K562 (cell line): ENCODE results near the gene TRMT2A. TPM values are rescaled to one million over a fixed set of nuclear protein-coding genes. Genes with fewer than 3 reads are reported as not detected.

Experiments used
- ATAC-seq: fragments of 200-7000 bp; cut with Tn5 transposase; 3 replicates; pipeline ENCODE4 v1.9.1; 2020; ENCODE audit warnings: moderate library complexity
- BruUV-seq: library from RNA; stranded (reverse); fragments of 400-500 nt; replicated peaks from 2 replicates; lab custom pipeline; 2021; lab: Mats Ljungman, UMichigan
- CTCF ChIA-PET: fragments of 300-600 bp; formaldehyde crosslinking; extraction: SDS; loops from one replicate; lab custom pipeline; 2021; ENCODE audit warnings: low intra/inter-chr PET ratio; lab: Yijun Ruan, JAX
- POLR2A ChIA-PET: fragments of 300-600, 350-650 bp; sonication (Branson Sonifier 250); formaldehyde crosslinking; extraction: SDS; loops from one replicate; lab custom pipeline; 2021; ENCODE audit warnings: antibody characterized with exemption, inconsistent platforms; lab: Yijun Ruan, JAX
- DNase-seq, 4 experiments: peaks; one replicate each; pipeline versions ENCODE4 v3.0.0 to v3.0.0-alpha.2; 2011 to 2018; ENCODE audit warnings: low spot score in 3 of 4, mixed read lengths in 3 of 4; ENCODE audit errors: extremely low read depth in 1 of 4
- FAIRE-seq: peaks from 2 replicates; lab custom pipeline; 2011; peaks lifted over from hg19 to GRCh38; lab: Jason Lieb, UNC
- H2AFZ ChIP-seq: 2 replicates; pipeline ENCODE4 v1.6.0; 2011; ENCODE audit warnings: low read depth, low read length, control low read depth, inconsistent platforms
- H3K27ac ChIP-seq: fragments of 200-600 bp; 3 replicates; pipeline ENCODE4 v1.8.0; 2011; ENCODE audit warnings: low read depth, mild to moderate bottlenecking, control low read depth, inconsistent platforms, low read length, moderate library complexity, mixed read lengths; ENCODE audit errors: extremely low read depth
- H3K27me3 ChIP-seq, 2 experiments: fragments of 300-600 bp in 1 of 2; 2 replicates in 1 of 2; 3 replicates in 1 of 2; pipeline versions ENCODE4 v1.6.0 to v1.8.0; 2011; ENCODE audit warnings: inconsistent platforms in 2 of 2, low read length in 2 of 2, mild to moderate bottlenecking in 1 of 2, mixed read lengths in 1 of 2, moderate library complexity in 1 of 2; ENCODE audit not compliant: control insufficient read depth in 2 of 2, insufficient read depth in 2 of 2
- H3K36me3 ChIP-seq: fragments of 300-600 bp; 3 replicates; pipeline ENCODE4 v1.8.0; 2011; ENCODE audit warnings: mild to moderate bottlenecking, low read length, inconsistent platforms; ENCODE audit not compliant: control insufficient read depth, insufficient read depth
- H3K4me1 ChIP-seq, 2 experiments: fragments of 200-600 bp in 1 of 2; replicated peaks in 1 of 2; 2 replicates in 1 of 2; 3 replicates in 1 of 2; pipeline versions ENCODE4 v1.5.1 to v1.8.0; 2011; ENCODE audit warnings: inconsistent platforms in 2 of 2, low read length in 2 of 2, mild to moderate bottlenecking in 1 of 2, mixed read lengths in 1 of 2, moderate library complexity in 1 of 2; ENCODE audit not compliant: control insufficient read depth in 2 of 2, insufficient read depth in 2 of 2
- H3K4me2 ChIP-seq: 2 replicates; pipeline ENCODE4 v1.6.1; 2011; ENCODE audit warnings: low read length, control low read depth, inconsistent platforms, mixed read lengths; ENCODE audit not compliant: insufficient read depth
- H3K4me3 ChIP-seq: fragments of 200-600 bp; sonication (generic), shearing (Covaris generic); 2 replicates; pipeline ENCODE4 v1.5.1; 2016; ENCODE audit warnings: control low read depth, inconsistent platforms
- H3K79me2 ChIP-seq: fragments of 200-600 bp; 3 replicates; pipeline ENCODE4 v1.8.0; 2011; ENCODE audit warnings: low read length, inconsistent platforms; ENCODE audit not compliant: control insufficient read depth, insufficient read depth
- H3K9ac ChIP-seq, 2 experiments: 2 replicates each; pipeline versions ENCODE4 v1.6.0 to v1.6.1; 2011; ENCODE audit warnings: low read depth in 2 of 2, low read length in 2 of 2, control low read depth in 1 of 2, inconsistent platforms in 1 of 2, mild to moderate bottlenecking in 1 of 2, mixed read lengths in 1 of 2; ENCODE audit not compliant: insufficient read depth in 1 of 2
- H3K9me1 ChIP-seq: one replicate; pipeline ENCODE4 v1.6.0; 2011; ENCODE audit warnings: inconsistent platforms, mild to moderate bottlenecking, low read length, moderate library complexity; ENCODE audit not compliant: control insufficient read depth, insufficient read depth
- H3K9me3 ChIP-seq: replicated peaks from 2 replicates; pipeline ENCODE4 v1.5.1; 2011; ENCODE audit warnings: low read depth, low read length, inconsistent platforms; ENCODE audit not compliant: control insufficient read depth, insufficient read depth
- H4K20me1 ChIP-seq: replicated peaks from 2 replicates; pipeline ENCODE4 v1.6.1; 2011; ENCODE audit warnings: low read length, inconsistent platforms, mixed read lengths; ENCODE audit not compliant: control insufficient read depth, insufficient read depth
- FOXP1 ChIP-seq: sonication (generic); formaldehyde crosslinking; IDR thresholded peaks from 2 replicates; pipeline ENCODE4 v1.8.0; 2022; ENCODE audit warnings: mild to moderate bottlenecking, missing genetic modification reagents
- PHB ChIP-seq: fragments of 250-450 bp; sonication (Bioruptor Pico); IDR thresholded peaks from 2 replicates; pipeline ENCODE4 v1.5.0; 2021
- SPI1 ChIP-seq: IDR thresholded peaks from 2 replicates; pipeline ENCODE4 v1.6.1; 2011; ENCODE audit warnings: low read depth, low read length, control low read depth, borderline replicate concordance
- TFE3 ChIP-seq: fragments of 450-650 bp; formaldehyde crosslinking; IDR thresholded peaks from 2 replicates; pipeline ENCODE4 v1.4.0; 2020; ENCODE audit warnings: mild to moderate bottlenecking, mixed read lengths
- TRIM25 ChIP-seq: fragments of 450-650 bp; IDR thresholded peaks from 2 replicates; pipeline ENCODE4 v1.7.0; 2016; ENCODE audit warnings: borderline replicate concordance
- WHSC1 ChIP-seq: IDR thresholded peaks from one replicate; pipeline ENCODE4 v1.6.1; 2012; ENCODE audit warnings: low read length, control low read depth, inconsistent platforms
- ZBTB49 ChIP-seq: sonication (generic); formaldehyde crosslinking; IDR thresholded peaks from 2 replicates; pipeline ENCODE4 v1.8.0; 2022; ENCODE audit warnings: missing genetic modification reagents, mild to moderate bottlenecking, borderline replicate concordance
- ZNF41 ChIP-seq: fragments of 250-450 bp; sonication (Bioruptor Pico); conservative IDR thresholded peaks from 2 replicates; pipeline ENCODE4 v1.4.0; 2020; ENCODE audit warnings: mild to moderate bottlenecking
- ZNF75A ChIP-seq: fragments of 450-650 bp; formaldehyde crosslinking; IDR thresholded peaks from 2 replicates; pipeline ENCODE4 v1.4.0; 2020; ENCODE audit warnings: mild to moderate bottlenecking
- ZSCAN32 ChIP-seq: fragments of 450-650 bp; formaldehyde crosslinking; IDR thresholded peaks from 2 replicates; pipeline ENCODE4 v1.4.0; 2020; ENCODE audit warnings: mild to moderate bottlenecking, moderate library complexity
- WGBS: fragments of 100-300 bp; shearing (Covaris generic); methylation state at CpG from one replicate; pipeline ENCODE4 v1.1.6; 2016; ENCODE audit warnings: low coverage, mixed read lengths; ENCODE audit not compliant: insufficient coverage; ENCODE audit errors: missing lambda C conversion rate; 5-methylcytosine and 5-hydroxymethylcytosine counted together
- in situ Hi-C: fragments of 300-500 bp; cut with MboI; formaldehyde crosslinking; loops from 4 replicates; pipeline ENCODE4 v1.15.0; 2018; ENCODE audit warnings: inconsistent platforms, mixed read lengths
- intact Hi-C: fragments of 100-400 bp; cut with micrococcal nuclease; formaldehyde crosslinking; loops from 2 replicates; pipeline ENCODE4 v1.14.2; 2022
- polyA plus RNA-seq, 8 experiments: library from polyadenylated mRNA; depleted of rRNA in 4 of 8; stranded (reverse) in 5 of 8; unstranded in 3 of 8; fragments of >200 nt; fragmentation: Nextera tagmentation in 2 of 8; fragmentation: Illumina TruSeq in 1 of 8; extraction: Ambion mirVana in 2 of 8; extraction: Trizol in 1 of 8; gene quantifications; 2 replicates each; pipeline versions ENCODE4 v1.2.1 to v1.2.3, GENCODE V29; 2011 to 2014; ENCODE audit warnings: inconsistent platforms in 1 of 8, missing spikeins in 1 of 8
- total RNA-seq, 7 experiments: library from RNA; depleted of rRNA in 6 of 7; stranded (reverse); fragments of >200 nt in 6 of 7; fragmentation: Illumina TruSeq in 2 of 7; extraction: Trizol in 2 of 7; gene quantifications; 2 replicates each; pipeline versions ENCODE4 v1.2.1 to v1.2.3, GENCODE V29; 2011 to 2021; ENCODE audit warnings: low replicate concordance in 1 of 7
- TF ChIP-seq, protein P1 (sequence below): fragments of 250-450 bp; sonication (Bioruptor Pico); IDR thresholded peaks from 2 replicates; pipeline ENCODE4 v1.5.0; 2022; ENCODE audit warnings: mild to moderate bottlenecking

TRMT2A gene
- total and polyA plus RNA-seq, 9 of the 15 experiments (the other 6 are each of a cell fraction or from before 2014, with no cell fraction given) = 1.6 to 265 (median 140) TPM

DNA sequence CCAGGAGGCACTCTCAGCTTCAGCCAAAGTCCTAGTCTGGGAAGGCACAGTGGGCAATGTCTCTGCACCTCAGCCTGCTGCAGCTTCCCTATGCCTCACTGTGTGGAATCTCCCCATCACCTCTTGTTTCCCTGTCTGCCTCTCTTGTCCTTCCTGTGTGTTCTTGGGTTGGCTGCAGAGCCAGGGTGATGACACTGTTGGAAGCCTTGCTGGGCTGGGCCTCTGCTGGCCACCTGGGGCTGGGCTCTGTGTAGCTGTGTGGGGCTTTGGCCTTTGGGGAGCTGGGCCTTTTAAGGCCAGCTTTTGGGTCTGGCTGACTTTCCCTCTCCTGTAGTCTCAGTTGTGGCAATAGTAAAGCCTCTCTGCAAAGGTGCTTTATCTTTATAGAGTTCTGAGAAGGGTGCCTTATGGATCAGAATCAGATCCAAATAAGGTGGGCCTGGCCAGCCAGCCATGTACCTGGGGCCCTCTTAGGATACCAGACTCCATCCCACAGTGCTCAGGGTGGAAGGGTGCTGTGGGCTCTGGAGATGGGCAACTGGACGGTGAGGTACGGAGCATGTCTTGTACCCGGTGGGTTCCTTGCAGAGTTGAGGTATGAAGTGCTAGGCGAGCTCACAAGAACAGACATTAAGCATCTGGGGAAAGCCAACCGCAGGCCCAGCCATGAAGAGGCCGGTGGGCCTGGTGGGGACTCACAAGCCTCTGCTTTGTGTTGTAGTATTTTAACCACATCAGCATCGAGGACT, 11.4 kb downstream of the TRMT2A start:
- Histone ChIP-seq H3K9me1 (peaks cover 9% of the 10 kb centered on the region), H4K20me1 (peaks cover 63% of the 10 kb centered on the region), H3K9me3 (no peaks in the 10 kb centered on the region), H3K9ac (peak overlapping the region in 1 of 2 experiments; percentile 83; a peak in 2 of 4 replicates), H3K4me1 (peaks cover 0 to 35% of the 10 kb centered on the region in 2 experiments; a peak in 2 of 5 replicates), H3K36me3 (peaks cover 96% of the 10 kb centered on the region), H2AFZ (no peak overlapping the region), H3K27ac (no peak overlapping the region; the same call in 2 of the 3 replicates), H3K4me2 (no peak overlapping the region), H3K27me3 (no peaks in the 10 kb centered on the region), H3K4me3 (no peak overlapping the region), H3K79me2 (peaks cover 40% of the 10 kb centered on the region)
- DNase-seq (no peak), FAIRE-seq (no peak), ATAC-seq (no peak)
- ChIA-PET CTCF (no interaction called here), POLR2A (interaction anchor here (0.8 to 20.7 kb wide), 7 partner anchors 8 to 72 kb away, joined by 3 to 513 read pairs (median 4); partner anchors contain the start of genes RANBP1 and TRMT2A)
- BruUV-seq = no TSS peak
- WGBS = 95% methylated on average over 7 of the region's 7 CpGs
- intact Hi-C loops (no loop called here), in situ Hi-C loops (no loop called here)
- TF ChIP-seq PHB (CRISPR knock-in tag) (no peak), FOXP1 (CRISPR knock-in tag) (no peak), ZNF75A (CRISPR knock-in tag) (no peak), ZNF41 (CRISPR knock-in tag) (0 out of 2 replicates have a peak, but pooled peaks have one; percentile 20), ZBTB49 (CRISPR knock-in tag) (no peak), SPI1 (no peak), TRIM25 (no peak), WHSC1 (peak; percentile 91), TFE3 (CRISPR knock-in tag) (no peak; the same call in 1 of the 2 replicates), ZSCAN32 (CRISPR knock-in tag) (no peak)
- TF ChIP-seq, protein P1, sequence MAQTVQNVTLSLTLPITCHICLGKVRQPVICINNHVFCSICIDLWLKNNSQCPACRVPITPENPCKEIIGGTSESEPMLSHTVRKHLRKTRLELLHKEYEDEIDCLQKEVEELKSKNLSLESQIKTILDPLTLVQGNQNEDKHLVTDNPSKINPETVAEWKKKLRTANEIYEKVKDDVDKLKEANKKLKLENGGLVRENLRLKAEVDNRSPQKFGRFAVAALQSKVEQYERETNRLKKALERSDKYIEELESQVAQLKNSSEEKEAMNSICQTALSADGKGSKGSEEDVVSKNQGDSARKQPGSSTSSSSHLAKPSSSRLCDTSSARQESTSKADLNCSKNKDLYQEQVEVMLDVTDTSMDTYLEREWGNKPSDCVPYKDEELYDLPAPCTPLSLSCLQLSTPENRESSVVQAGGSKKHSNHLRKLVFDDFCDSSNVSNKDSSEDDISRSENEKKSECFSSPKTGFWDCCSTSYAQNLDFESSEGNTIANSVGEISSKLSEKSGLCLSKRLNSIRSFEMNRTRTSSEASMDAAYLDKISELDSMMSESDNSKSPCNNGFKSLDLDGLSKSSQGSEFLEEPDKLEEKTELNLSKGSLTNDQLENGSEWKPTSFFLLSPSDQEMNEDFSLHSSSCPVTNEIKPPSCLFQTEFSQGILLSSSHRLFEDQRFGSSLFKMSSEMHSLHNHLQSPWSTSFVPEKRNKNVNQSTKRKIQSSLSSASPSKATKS (CRISPR knock-in tag) = no peak
